Measurements from ENCODE around the gene TMEM106C.
"Not testable (repeated sequence)": the region's sequence is repeated elsewhere in the genome, so short reads cannot be mapped to it uniquely, and the experiment has no call there.

TMEM106C gene

GRCh38 chr12:47954467-47955045 is 8.8 kb upstream of the TMEM106C start:
- TF ChIP-seq CTCF (IDR thresholded peaks at IDR 0.05; ENCODE audit: borderline replicate concordance, control extremely low read depth, extremely low read depth, insufficient read depth, missing control alignments) = no peak
- no peak for DNase-seq (ENCODE audit: low spot score)
- in situ Hi-C loops (cut with MboI; ENCODE audit: low sequenced_read_pairs, unreplicated experiment) = loop anchor here (25.0 kb wide), 1 partner anchor 208 kb away; the partner anchor contains the start of gene ASB8

- TF ChIP-seq CTCF (IDR thresholded peaks at IDR 0.05; ENCODE audit: borderline replicate concordance, control extremely low read depth, extremely low read depth, insufficient read depth, missing control alignments) = no peak
- in situ Hi-C loops (cut with MboI; ENCODE audit: low sequenced_read_pairs, unreplicated experiment) = loop anchor here (25.0 kb wide), 1 partner anchor 207 kb away; the partner anchor contains the start of gene ASB8
- DNase-seq (ENCODE audit: low spot score) = no peak
Measured at GRCh38 chr12:47955059-47955458, 8.3 kb upstream of the TMEM106C start.

- in situ Hi-C loops (cut with MboI; ENCODE audit: low sequenced_read_pairs, unreplicated experiment) = loop anchor here (25.0 kb wide), 1 partner anchor 205 kb away; the partner anchor contains the start of gene ASB8
- not testable (repeated sequence) for DNase-seq (ENCODE audit: low spot score)
Measured at GRCh38 chr12:47957671-47958070, 5.7 kb upstream of the TMEM106C start.

- TF ChIP-seq CTCF (IDR thresholded peaks at IDR 0.05; ENCODE audit: borderline replicate concordance, control extremely low read depth, extremely low read depth, insufficient read depth, missing control alignments) = no peak
- in situ Hi-C loops (cut with MboI; ENCODE audit: low sequenced_read_pairs, unreplicated experiment) = loop anchor here (25.0 kb wide), 1 partner anchor 200 kb away; the partner anchor contains the start of gene ASB8
- DNase-seq (ENCODE audit: low spot score) = no peak
Measured at GRCh38 chr12:47962198-47962597, 1.2 kb upstream of the TMEM106C start.

- in situ Hi-C loops (cut with MboI; ENCODE audit: low sequenced_read_pairs, unreplicated experiment) = loop anchor here (25.0 kb wide), 1 partner anchor 198 kb away; the partner anchor contains the start of gene ASB8
- TF ChIP-seq CTCF (IDR thresholded peaks at IDR 0.05; ENCODE audit: borderline replicate concordance, control extremely low read depth, extremely low read depth, insufficient read depth, missing control alignments) = no peak
Measured at GRCh38 chr12:47964106-47964728, 821 bp downstream of the TMEM106C start.

GRCh38 chr12:47965581-47965980 is 2.2 kb downstream of the TMEM106C start:
- no peak for DNase-seq (ENCODE audit: low spot score)
- in situ Hi-C loops (cut with MboI; ENCODE audit: low sequenced_read_pairs, unreplicated experiment) = loop anchor here (25.0 kb wide), 1 partner anchor 197 kb away; the partner anchor contains the start of gene ASB8

More at GRCh38 chr12:47964106-47964728, 821 bp downstream of the TMEM106C start:
- DNase-seq (ENCODE audit: low spot score) = peak; percentile 36

More at GRCh38 chr12:47965581-47965980, 2.2 kb downstream of the TMEM106C start:
- no peak for TF ChIP-seq CTCF (IDR thresholded peaks at IDR 0.05; ENCODE audit: borderline replicate concordance, control extremely low read depth, extremely low read depth, insufficient read depth, missing control alignments)
